HG03135 (cell line): ENCODE results near the gene DNLZ.

Experiments
- ATAC-seq: cut with Tn5 transposase; IDR thresholded peaks from one replicate; pipeline ENCODE4 v1.9.1; 2021; ENCODE audit warnings: mild to moderate bottlenecking, moderate library complexity; ENCODE audit not compliant: unreplicated experiment

The DNLZ gene

DNA sequence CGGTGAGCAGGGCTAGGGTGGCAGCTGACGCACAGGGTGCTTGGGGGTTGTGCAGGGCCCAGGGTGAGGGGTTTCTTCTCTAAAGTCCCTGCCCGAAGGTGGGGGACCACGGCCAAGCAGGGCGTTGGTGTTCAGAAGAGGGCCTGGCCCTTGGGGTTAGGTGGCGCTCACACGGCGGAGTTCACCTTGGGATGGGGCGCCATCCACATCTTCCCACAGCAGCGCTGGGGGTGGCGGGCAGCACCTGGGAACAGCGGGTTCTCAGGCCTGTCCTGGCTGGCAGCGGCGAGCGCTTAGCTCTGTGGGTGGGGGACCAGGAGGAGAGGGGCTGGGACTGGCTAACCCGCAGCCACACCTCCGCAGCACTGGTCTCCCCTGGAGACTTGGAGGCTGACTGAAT is 30.1 kb downstream of the DNLZ start:
- ATAC-seq: no peak

DNA sequence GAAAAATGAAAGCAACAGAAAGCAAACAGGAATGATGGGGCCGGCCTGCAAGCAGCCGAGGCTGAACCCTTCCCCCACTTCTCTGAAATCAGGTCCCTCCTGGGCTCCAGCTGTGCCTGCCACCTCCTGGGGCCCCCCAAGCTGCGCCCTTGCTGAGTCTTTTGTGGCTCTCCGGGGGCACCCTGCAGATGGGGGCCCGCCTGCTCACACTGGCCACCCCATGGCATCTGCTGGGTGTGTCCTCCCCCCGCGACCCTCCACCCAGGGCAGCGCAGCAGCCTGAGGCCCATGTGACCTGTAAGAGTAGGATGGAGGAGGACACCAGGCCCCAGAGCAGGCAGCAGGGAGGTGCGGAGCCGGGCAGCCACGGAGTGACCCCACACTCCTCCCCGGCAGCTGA is 30.5 kb downstream of the DNLZ start:
- ATAC-seq: no peak

DNA sequence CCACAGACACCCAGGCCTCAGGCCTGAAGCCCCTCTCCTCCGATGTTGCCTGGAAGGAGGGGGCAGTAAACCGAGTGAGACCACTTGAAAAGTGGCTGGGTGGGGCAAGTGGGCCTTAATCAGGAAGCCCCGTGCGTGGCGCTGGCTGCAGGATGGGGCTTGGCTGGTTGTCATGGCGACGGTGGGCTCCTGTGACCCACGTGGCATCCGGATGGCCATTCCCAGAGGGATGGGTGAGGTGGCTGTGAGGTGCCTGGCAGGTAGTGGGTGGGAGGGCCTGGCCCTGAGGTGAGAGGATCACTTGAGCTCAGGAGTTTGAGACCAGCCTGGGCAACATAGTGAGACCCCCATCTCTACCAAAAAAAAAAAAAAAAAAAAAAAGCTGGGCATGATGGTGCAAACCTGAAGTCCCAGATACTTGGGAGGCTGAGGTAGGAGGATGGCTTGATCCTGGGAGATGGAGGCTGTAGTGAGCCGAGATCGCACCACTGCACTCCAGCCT is 31.0 kb downstream of the DNLZ start:
- ATAC-seq: no peak

DNA sequence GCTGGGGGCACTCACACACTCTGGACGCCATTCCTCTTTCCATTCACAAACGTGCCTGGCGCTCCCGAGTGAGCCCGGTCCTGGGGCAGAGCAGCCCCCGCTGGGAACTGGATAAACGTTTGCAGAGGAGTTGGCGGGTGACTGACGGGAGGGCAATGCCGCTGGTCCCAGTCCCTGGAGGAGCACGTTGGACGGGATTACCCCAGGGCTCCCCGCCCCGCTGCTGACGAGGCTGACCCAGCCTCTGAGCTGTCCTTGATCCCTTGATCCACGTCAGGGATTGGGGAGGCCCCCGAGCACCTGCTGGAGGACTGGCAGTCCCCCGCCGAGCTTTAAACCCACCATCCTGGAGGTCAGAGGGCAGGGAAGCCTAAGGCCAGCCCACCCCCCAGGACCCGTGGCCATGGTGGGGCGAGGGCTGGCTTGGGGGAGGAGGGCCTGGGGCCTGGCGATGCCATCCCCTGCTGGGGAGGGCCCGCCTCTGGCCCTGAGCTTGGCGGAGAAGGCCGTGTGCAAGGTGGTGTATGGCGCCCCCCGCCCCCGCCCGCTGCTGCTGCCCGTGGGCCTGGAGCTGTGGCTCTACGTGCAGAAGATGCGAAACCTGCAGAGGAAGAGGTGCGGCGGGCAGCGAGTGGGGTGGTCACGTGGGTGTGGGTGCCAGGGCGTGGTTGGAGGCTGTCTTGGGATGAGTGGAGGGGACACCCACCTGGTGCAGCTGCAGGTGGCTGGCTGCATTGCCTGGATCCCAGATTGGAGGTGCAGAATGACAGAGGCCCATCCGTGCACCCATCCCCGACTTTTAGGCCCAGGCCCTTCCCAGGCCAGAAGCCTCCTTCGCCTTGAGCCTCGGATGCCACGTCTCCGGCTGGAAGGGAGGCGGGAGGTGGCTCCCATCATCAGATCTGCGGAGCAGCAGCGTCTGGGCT is 31.7 kb downstream of the DNLZ start:
- ATAC-seq: no peak

DNA sequence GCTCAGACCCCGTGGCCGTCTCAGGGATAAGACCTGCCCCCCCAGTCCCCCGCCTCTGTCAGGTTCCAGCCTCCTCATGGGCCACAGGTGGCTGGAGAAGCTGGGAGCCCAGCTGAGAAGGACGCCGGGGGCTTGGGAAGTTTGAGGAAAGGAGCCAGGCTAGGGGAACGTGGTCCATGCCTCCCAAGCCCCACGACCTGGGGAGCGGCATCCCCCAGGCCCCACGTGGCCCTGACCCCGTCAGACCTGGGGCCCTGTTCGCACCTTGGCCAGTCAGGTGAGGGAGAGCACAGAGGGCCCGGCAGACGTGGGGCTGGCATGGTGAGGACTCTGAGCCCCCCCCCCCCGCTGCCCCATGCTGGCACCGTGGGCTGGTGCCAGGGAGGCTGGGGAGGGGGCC is 32.5 kb downstream of the DNLZ start:
- no peak for ATAC-seq

DNA sequence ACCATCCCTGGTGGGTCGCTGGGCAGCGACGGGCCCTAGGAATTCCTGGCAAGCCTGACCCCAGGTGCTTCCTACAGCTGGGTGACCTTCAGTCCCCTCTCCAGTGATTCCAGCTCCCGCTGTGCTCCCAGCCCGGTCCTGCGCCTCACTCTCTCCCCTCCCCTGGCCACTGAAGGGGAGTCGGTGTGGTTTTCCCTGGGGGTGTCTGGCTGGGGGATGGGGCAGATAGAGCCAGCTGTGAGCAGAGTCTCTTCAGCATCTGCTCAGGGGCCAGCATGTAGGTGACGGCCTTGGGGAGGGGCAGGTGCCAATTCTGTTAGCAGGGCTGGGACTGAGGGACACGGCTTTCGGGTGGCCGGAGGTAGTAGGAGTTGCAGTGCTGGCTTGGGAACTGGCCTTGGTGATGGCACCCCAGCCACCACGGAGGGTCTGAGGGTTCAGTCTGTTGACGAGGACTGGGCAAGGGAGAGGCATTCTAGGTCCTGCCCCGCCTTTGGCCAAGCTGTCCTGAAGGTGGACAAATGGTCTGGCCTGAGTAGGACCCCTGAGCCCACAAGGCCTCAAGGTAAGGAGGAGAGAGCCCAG is 33.0 kb downstream of the DNLZ start:
- no peak for ATAC-seq

DNA sequence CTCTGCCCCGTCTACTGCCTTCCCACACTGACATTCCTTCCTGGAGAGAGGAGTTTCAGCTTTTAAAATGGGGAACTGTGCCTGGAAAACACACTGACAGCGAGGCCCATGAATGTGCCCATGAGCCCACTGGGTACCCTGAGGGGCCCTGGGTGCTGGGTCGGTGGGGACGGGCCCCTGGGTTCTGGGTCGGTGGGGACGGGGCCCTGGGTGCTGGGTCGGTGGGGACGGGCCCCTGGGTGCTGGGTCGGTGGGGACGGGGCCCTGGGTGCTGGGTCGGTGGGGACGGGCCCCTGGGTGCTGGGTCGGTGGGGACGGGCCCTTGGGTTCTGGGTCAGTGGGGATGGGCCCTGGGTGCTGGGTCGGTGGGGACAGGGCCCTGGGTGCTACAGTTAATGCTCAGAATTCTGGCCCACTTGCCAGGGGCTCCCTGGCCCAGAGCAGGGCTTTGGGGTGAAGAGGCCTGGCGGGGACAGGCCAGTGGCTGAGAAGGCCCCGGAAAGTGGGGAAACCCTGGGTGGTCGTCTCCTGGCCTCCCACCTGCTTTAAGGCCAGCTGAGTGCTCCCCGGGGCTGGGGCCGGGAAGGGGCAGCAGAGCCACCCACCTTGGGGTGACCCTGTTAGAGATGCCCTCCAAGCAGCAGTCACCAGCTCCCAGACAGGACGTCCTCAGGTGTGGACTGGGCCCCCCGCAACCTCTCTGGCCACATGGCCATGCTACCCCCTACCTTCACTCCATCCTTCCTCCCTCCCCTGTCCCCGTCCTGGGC is 33.7 kb downstream of the DNLZ start:
- ATAC-seq: no peak

DNA sequence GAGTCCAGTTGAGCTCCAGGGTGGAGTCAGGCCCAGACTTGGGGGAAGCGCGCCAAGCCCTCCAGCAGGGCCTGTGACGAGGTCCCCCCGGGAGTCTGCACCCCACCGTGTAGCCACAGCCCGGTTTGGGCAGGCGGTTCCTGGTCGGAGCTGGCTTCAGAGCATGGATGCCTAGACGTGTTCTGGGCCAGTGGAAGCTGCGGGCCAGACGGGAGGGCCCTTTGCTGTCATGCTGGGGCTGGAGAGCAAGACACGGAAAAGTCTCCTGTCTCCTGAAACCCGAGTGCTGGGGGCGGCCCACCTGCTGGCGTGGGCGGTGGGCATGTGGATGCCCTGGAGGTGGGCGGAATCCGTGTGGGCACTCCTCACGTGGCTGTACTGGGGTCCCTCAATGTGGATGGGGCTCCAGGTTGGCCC is 34.3 kb downstream of the DNLZ start:
- no peak for ATAC-seq

DNA sequence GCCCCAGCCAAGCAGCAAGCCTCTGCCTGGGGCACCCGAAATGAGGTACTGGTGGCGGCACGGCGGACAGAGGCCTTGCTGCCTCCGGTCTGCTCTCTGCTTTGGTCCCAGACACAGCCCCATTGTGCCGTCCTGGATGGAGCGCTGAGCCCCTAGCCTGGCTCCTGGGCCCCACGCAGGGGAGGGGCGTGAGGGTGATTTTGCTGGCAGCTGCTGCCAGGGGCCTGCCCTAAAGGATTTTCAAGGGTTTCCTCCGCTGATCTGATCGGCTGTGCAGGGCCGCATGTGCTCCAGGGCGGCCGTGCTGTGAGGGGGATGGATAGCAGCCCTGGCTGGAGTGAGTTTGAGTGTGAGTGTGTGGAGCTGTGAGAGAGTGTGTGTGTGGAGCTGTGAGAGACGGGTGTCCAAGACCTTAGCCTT is 34.9 kb downstream of the DNLZ start:
- no peak for ATAC-seq

DNA sequence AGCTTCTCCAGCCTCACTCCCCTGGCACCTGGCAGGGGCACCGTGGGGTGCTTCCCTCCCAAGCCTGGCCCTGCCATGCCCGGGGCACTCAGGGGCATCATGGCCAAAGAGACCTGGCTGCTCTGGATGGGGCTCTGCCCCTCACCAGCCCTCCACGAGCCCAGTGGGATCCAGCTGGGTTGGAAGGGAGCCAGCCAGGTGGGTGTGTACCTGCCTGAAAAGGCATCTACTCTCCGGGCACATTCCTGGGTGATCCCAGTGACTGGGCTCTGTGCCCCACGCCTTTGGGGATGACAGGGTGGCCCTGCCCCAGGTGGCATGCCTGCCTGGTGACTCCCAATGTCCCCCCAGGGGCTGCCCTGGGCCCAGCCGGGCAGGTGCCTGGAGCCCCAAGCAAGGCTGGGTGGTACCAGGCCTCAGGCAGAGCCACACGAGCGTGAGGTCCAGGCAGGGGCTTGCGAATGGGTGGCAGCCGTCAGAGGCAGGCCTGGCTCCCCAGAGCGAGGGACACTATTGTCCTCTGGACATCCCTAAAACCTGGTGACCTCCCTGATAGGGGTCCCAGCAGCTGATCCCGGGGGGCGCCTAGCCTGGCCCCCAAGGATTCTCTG is 35.4 kb downstream of the DNLZ start:
- ATAC-seq: no peak

DNA sequence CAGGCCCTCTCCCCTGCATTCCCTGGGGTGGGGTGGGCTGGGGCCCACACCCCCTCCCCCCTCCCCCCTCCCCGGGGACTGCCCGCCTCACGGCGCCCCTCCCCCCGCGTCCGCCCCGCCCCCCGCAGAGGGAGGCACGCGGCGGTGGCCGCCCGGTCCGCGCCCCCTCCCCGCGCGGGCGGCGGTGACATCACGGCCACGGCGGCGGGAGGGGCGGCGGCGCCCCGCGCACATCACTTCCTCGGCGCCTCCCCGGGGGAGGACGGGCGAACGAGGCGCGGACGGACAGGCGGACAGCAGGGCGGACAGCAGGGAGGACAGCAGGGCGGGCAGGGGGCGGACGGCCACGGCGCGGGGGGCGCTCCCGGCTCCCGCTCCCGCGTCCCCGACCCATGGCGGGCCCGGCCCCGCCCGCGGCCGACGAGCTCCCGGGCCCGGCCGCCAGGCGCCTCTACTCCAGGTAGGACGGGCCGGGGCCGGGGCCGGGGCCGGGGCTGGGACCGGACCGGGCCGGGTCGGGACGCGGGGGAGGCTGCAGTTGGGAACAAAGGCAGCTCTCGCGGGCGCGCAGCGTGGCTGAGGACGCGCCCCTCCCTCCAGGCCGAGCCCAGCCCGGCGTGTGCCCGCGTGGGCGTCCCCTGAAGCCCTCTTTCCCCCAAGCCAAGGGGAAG is 36.1 kb downstream of the DNLZ start, which contains the start of gene GPSM1:
Gene GPSM1, plus strand, starts transcription at position 236 of the 671 bp plus-strand sequence. Its CDS starts 157 bp downstream, at position 393.
- ATAC-seq: no peak

DNA sequence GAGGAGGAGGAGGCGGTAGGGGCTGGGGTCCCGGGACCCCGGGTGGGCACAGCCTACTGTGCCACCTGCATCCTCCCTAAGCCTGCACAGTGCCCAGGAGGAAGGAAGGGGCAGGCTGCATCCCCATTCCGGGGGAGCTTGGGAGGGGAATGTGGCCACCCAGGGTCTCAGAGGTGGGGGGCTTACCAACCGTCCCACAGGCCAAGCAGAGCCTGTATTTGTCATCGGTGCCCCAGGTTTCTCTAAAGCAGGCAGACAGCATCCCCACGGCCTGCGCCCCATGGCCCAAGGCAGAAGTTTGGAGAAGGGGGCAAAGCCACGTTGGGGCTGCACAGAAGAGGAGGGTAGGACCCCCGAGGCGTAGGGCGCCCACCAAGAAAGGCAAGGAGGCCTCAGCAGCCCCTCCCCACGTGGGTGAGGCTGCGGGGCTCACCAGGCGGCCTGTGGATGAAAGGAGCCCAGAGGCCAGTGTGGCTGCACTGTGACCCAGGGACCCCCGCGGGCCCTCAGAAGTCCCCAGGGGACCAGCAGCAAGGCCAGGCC is 36.7 kb downstream of the DNLZ start:
- no peak for ATAC-seq

DNA sequence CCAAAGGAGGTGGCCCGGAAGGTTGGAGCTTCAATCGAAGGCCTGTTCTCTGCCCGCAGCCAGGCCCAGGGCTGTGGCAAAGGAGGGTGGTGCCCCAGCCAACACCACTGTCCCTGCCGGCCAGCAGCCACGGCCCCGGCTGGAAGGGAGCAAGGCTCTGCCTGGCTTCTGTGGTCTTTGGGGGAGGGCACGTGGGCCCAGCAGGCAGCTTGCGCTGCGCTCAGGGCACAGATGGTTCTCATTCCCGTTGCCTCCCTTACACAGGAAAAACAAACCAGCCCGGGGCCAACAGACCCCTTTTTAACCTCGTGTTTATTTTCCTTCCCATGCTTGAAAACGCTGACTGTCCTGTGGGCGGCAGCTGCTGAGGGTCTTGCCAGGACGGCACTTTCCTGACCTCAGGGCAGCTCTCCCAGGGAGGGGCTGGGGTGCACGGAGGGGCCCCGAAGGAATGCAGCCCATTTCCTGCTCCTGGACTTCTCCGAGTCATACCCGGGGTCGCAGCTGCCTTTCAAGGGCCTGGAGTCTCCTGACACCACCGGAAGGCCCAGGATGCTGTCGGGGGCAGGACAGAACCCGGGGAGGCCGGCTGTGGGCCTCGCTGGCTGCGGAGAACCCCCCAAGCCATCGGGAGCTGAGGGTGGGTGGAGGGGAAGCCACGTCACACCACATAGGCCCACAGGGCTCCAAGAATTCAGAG is 37.3 kb downstream of the DNLZ start:
- ATAC-seq: no peak

DNA sequence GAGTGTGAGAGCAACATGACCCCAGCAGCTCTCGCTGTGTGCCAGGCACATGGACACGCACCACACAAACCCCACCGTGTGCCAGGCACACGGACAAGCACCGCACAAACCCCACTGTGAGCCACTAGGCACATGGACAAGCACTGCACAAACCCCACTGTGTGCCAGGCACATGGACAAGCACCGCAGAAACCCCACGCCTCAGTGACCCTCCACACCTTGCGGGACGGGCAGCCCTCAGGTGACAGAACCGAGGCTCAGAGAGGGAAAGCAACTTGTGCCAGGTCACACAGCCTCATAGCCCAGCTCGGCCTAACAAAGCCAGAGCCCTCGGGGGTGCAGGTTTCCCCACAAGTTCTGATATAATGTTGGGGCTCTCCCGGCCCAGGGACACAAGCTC is 38.2 kb downstream of the DNLZ start:
- ATAC-seq: no peak

DNA sequence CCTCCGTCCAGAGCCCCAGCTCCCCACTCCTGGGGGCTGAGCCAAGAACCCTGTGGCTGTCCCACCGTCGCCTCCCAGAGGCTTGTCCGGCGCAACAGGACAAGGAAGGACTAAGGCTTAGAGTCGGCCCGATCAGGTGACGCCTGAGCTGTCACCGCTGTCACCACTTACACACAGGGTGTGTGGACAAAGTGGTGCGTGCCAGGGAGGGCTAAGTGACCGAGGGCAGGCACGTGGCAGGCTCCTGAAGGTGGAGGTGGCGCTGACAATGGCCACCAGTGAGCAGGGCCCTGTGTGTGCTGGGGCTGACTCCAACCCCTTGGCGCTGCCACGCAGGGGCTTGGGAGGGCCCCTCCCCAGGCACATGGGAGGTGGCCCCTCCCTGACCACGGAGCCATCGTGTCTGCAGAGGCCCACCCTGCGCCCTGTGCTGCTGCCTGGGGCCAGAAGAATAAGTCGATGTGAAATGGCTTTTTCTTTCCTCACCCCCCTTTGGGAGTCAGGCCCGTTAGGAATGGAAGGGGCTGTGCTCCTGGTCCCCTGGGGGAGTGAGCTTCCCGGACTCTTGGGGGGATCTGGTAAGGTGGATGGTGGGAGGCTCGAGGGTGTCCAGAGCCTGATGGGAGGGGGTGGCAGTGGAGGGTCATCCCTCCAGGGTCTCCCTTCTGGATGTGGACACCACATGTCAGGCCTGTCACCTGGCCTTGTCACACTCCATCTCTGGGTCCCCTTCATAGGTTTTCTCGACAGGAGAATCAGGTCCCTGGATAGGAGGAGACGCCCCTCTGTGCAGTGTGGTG is 38.8 kb downstream of the DNLZ start:
- no peak for ATAC-seq

DNA sequence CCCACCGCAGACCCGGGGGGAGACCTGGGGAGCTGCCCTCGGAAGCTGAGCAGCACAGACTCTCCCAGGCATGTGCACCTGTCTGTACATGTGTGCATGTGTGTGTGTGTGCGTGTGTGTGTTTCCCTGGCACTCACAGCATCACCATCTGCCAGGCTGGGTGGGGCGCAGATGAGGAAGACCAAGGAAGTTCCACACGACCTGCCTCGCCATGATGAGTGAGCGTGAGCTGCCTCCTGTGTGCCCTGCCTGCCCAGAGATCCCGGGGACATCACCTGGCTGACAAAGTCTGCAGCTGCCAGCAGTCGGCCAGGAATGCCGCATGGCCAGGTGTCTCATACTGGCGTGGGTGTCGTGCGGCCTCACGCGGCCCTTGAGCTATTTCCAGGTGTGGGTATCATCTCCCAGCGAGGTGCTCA is 40.2 kb downstream of the DNLZ start:
- ATAC-seq: no peak

DNA sequence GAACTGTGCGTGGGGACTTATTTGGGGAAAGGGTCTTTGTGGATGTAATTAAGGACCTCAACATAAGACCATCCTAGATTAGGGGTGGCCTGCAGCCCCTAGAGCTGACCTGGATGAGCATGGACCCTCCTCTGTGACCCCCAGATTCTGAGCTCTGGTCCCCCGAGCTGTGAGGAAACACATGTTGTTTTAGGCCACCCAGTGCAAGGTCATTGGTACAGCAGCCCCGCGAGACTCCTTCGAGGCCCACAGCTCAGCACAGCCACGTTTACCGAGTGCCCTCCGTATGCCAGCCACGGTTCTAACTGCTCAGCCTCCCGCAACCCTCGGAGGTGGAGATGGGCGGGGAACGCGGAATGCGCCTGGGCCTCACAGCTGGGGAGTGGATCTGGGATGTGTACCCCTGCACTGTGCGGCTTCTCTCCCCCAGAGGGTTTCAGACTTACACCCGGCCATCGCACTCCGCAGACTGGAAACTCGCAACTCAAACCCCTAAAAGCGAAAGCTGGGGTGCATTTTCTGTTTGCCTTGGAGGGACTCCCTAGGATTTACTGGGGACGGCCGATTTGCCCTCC is 40.7 kb downstream of the DNLZ start:
- no peak for ATAC-seq

DNA sequence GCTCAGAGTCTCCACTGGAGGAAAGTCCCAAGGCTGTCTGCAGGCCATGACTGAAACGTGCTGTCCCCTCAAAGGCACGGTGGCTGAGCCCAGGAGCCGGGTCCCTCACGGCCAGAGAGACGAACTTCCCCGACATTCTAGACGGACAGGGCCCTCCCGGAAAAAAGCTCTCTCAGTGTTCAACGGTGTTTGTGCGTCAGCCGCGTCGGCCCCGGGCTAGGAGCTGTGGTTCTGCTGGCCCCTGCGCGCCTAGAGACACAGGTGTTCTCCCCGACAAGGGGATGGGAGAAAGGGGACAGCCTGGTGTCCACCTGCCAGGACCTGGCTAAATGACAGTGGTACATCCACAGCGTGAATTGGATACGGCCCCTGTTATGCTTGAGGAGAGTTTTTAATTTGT is 42.0 kb downstream of the DNLZ start:
- no peak for ATAC-seq
